ENCODE data around the gene ZNF566.
"Not testable (repeated sequence)": the region's sequence is repeated elsewhere in the genome, so short reads cannot be mapped to it uniquely, and the experiment has no call there.

ZNF566 gene

GRCh38 chr19:36524617-36525016, 35.3 kb upstream of the ZNF566 start:
- TF ChIP-seq, protein P1, sequence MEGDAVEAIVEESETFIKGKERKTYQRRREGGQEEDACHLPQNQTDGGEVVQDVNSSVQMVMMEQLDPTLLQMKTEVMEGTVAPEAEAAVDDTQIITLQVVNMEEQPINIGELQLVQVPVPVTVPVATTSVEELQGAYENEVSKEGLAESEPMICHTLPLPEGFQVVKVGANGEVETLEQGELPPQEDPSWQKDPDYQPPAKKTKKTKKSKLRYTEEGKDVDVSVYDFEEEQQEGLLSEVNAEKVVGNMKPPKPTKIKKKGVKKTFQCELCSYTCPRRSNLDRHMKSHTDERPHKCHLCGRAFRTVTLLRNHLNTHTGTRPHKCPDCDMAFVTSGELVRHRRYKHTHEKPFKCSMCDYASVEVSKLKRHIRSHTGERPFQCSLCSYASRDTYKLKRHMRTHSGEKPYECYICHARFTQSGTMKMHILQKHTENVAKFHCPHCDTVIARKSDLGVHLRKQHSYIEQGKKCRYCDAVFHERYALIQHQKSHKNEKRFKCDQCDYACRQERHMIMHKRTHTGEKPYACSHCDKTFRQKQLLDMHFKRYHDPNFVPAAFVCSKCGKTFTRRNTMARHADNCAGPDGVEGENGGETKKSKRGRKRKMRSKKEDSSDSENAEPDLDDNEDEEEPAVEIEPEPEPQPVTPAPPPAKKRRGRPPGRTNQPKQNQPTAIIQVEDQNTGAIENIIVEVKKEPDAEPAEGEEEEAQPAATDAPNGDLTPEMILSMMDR (conservative IDR thresholded peaks at IDR 0.05; ENCODE audit: low read length), result no peak
- H3K4me3 ChIP-seq (ENCODE audit: low read length), result no peak overlapping the region
- no peak for DNase-seq (ENCODE audit: low read depth)

GRCh38 chr19:36514012-36514612, 24.8 kb upstream of the ZNF566 start:
- TF ChIP-seq, protein P1 (conservative IDR thresholded peaks at IDR 0.05; ENCODE audit: low read length), result no peak
- DNase-seq (ENCODE audit: low read depth), result no peak
- H3K4me3 ChIP-seq (ENCODE audit: low read length), result no peak overlapping the region

- TF ChIP-seq, protein P1 (conservative IDR thresholded peaks at IDR 0.05; ENCODE audit: low read length), result no peak
- DNase-seq (ENCODE audit: low read depth), result no peak
- no peak overlapping the region for H3K4me3 ChIP-seq (ENCODE audit: low read length)
Measured at GRCh38 chr19:36508325-36508724, 19.0 kb upstream of the ZNF566 start.

DNA sequence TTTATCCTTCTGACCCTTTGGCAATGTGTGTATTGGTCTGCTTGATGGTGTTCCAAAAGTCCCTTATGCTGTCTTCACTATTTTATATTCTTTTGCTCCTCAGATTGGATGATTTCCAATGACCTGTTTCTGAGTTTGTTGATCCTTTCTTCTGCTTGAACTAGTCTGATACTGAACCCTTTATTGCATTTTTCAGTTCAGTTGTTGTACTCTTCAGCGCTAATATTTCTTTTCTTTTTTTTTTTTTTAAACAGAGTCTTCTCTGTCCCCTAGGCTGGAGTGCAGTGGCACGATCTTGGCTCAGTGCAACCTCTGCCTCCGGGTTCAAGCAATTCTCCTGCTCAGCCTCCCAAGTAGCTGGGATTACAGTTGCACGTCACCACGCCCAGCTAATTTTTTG, 12.6 kb upstream of the ZNF566 start:
- DNase-seq (ENCODE audit: low read depth), result no peak
- TF ChIP-seq, protein P1 (conservative IDR thresholded peaks at IDR 0.05; ENCODE audit: low read length), result no peak
- no peak overlapping the region for H3K4me3 ChIP-seq (ENCODE audit: low read length)

DNA sequence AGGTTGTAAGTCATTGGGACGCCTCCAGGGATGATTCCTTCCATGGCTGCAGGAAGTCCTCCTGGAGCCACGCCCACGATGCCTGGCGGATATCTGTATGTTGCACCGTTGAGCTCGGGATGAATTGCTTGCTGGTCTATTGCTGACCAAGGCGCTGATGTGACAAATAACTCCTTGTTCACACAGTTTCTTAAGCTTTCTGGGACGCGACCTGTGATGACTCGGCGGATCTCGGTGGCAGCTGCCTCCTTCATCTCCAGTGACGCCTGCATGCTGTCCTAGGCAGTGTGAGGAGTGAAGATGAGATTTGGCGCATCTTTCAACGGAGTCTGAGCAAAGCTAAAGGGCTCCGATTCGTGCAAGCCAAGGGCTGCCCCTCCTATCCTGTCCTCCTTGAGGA, 7.6 kb upstream of the ZNF566 start:
- H3K4me3 ChIP-seq (ENCODE audit: low read length), result no peak overlapping the region
- TF ChIP-seq, protein P1 (conservative IDR thresholded peaks at IDR 0.05; ENCODE audit: low read length), result no peak
- no peak for DNase-seq (ENCODE audit: low read depth)

GRCh38 chr19:36492689-36493453, 3.5 kb upstream of the ZNF566 start:
- H3K4me3 ChIP-seq (ENCODE audit: low read length), result not testable (repeated sequence)
- TF ChIP-seq, protein P1 (conservative IDR thresholded peaks at IDR 0.05; ENCODE audit: low read length), result peak; percentile 66
- peak; percentile 54 for DNase-seq (ENCODE audit: low read depth)

GRCh38 chr19:36490846-36491245, 1.5 kb upstream of the ZNF566 start:
- not testable (repeated sequence) for H3K4me3 ChIP-seq (ENCODE audit: low read length)

More at GRCh38 chr19:36490846-36491245, 1.5 kb upstream of the ZNF566 start:
- not testable (repeated sequence) for DNase-seq (ENCODE audit: low read depth)

Measured in AG10803 (cell line).